PC-3 (cell line): ENCODE results near the gene EHD4.

Experiments
- CTCF ChIP-seq: fragments of 300-600 bp; sonication (generic); conservative IDR thresholded peaks from 2 replicates; pipeline ENCODE4 v1.5.1; 2017; ENCODE audit warnings: antibody characterized with exemption, low read depth, mild to moderate bottlenecking, low read length
- EZH2 ChIP-seq: fragments of 300-600 bp; sonication (generic); IDR thresholded peaks from one replicate; pipeline ENCODE4 v1.6.1; 2017; ENCODE audit warnings: antibody characterized with exemption, mild to moderate bottlenecking, low read length; ENCODE audit not compliant: unreplicated experiment
- EZH2phosphoT487 ChIP-seq: fragments of 300-600 bp; sonication (generic); IDR thresholded peaks from 2 replicates; pipeline ENCODE4 v1.6.1; 2018; ENCODE audit warnings: mild to moderate bottlenecking, antibody characterized with exemption, low read length, borderline replicate concordance

GRCh38 chr15:41932511-41933289 is 39.7 kb downstream of the EHD4 start:
- TF ChIP-seq CTCF (no peak), EZH2 (no peak), EZH2phosphoT487 (no peak)
